Chondrocyte (in vitro differentiated cells): ENCODE results near the gene CELSR2. TPM values are rescaled to one million over a fixed set of nuclear protein-coding genes. Genes with fewer than 3 reads are reported as not detected.
"Not testable (repeated sequence)": the region's sequence is repeated elsewhere in the genome, so short reads cannot be mapped to it uniquely, and the experiment has no call there.

ENCODE experiments used
- DNase-seq: peaks from one replicate; pipeline ENCODE4 v3.0.0; 2021; ENCODE audit warnings: mixed read lengths, low spot score
- H3K27ac Mint-ChIP-seq: one replicate; pipeline ENCODE4 v1.8.0; 2021; ENCODE audit warnings: mild to moderate bottlenecking, moderate library complexity, mixed read lengths; ENCODE audit not compliant: unreplicated experiment
- H3K27me3 Mint-ChIP-seq: 2 replicates; pipeline ENCODE4 v1.8.0; 2021; ENCODE audit warnings: low read depth, mixed read lengths
- H3K36me3 Mint-ChIP-seq: 2 replicates; pipeline ENCODE4 v1.8.0; 2021; ENCODE audit warnings: low read depth, mixed read lengths
- H3K4me1 Mint-ChIP-seq: 2 replicates; pipeline ENCODE4 v1.8.0; 2021; ENCODE audit warnings: low read depth, mild to moderate bottlenecking, mixed read lengths
- H3K4me3 Mint-ChIP-seq: one replicate; pipeline ENCODE4 v1.8.0; 2021; ENCODE audit warnings: mild to moderate bottlenecking, moderate library complexity, mixed read lengths; ENCODE audit not compliant: unreplicated experiment
- H3K9me3 Mint-ChIP-seq: 2 replicates; pipeline ENCODE4 v1.8.0; 2021; ENCODE audit warnings: low read depth, mixed read lengths
- CTCF ChIP-seq: fragments of 200-600 bp; sonication (generic); IDR thresholded peaks from 2 replicates; pipeline ENCODE4 v1.5.0; 2021; ENCODE audit warnings: antibody characterized with exemption, mild to moderate bottlenecking, moderate library complexity
- total RNA-seq: library from RNA; stranded (reverse); gene quantifications from 3 replicates; pipeline ENCODE4 v1.2.1, GENCODE V29; 2021

CELSR2 gene
- total RNA-seq, 1 donor from 2014 or later, result 10.3 TPM

- no peak for DNase-seq
- no peak for TF ChIP-seq CTCF
- no peaks in the 10 kb centered on the region for H3K9me3 Mint-ChIP-seq
- H3K4me3 Mint-ChIP-seq, result peak overlapping the region; percentile 31
- H3K27me3 Mint-ChIP-seq, result no peaks in the 10 kb centered on the region
- H3K27ac Mint-ChIP-seq, result peak overlapping the region; percentile 89
- H3K36me3 Mint-ChIP-seq, result no peaks in the 10 kb centered on the region
- peaks cover 26% of the 10 kb centered on the region for H3K4me1 Mint-ChIP-seq
These were observed 50.4 kb downstream of the CELSR2 start for GRCh38 chr1:109299558-109300343.

- Mint-ChIP-seq H3K4me1 (peaks cover 29% of the 10 kb centered on the region), H3K4me3 (no peak overlapping the region), H3K27ac (no peak overlapping the region), H3K36me3 (no peaks in the 10 kb centered on the region), H3K9me3 (no peaks in the 10 kb centered on the region), H3K27me3 (no peaks in the 10 kb centered on the region)
- no peak for TF ChIP-seq CTCF
- no peak for DNase-seq
These were observed 51.4 kb downstream of the CELSR2 start for GRCh38 chr1:109300650-109301151.

- DNase-seq, result no peak
- Mint-ChIP-seq H3K27me3 (no peaks in the 10 kb centered on the region), H3K9me3 (no peaks in the 10 kb centered on the region), H3K4me1 (peaks cover 36% of the 10 kb centered on the region), H3K27ac (no peak overlapping the region), H3K36me3 (no peaks in the 10 kb centered on the region), H3K4me3 (no peak overlapping the region)
- no peak for TF ChIP-seq CTCF
These were observed 52.5 kb downstream of the CELSR2 start for GRCh38 chr1:109301874-109302273.

GRCh38 chr1:109304226-109304920 lies 55.0 kb downstream of the CELSR2 start:
- peaks cover 5% of the 10 kb centered on the region for H3K36me3 Mint-ChIP-seq
- H3K27ac Mint-ChIP-seq, result no peak overlapping the region
- H3K27me3 Mint-ChIP-seq, result no peaks in the 10 kb centered on the region
- H3K4me3 Mint-ChIP-seq, result no peak overlapping the region
- H3K9me3 Mint-ChIP-seq, result no peaks in the 10 kb centered on the region
- peaks cover 28% of the 10 kb centered on the region for H3K4me1 Mint-ChIP-seq
- no peak for TF ChIP-seq CTCF
- no peak for DNase-seq

GRCh38 chr1:109305991-109306390 lies 56.7 kb downstream of the CELSR2 start:
- not testable (repeated sequence) for H3K27me3 Mint-ChIP-seq

More at GRCh38 chr1:109305991-109306390, 56.7 kb downstream of the CELSR2 start:
- not testable (repeated sequence) for DNase-seq, H3K36me3 Mint-ChIP-seq, H3K27ac Mint-ChIP-seq, H3K9me3 Mint-ChIP-seq, H3K4me3 Mint-ChIP-seq
- H3K4me1 Mint-ChIP-seq, result peaks cover 22% of the 10 kb centered on the region
